HG03442 (cell line): ENCODE data around the gene HYAL1.
"Not testable (repeated sequence)": the region's sequence is repeated elsewhere in the genome, so short reads cannot be mapped to it uniquely, and the experiment has no call there.

Source experiments
- ATAC-seq: cut with Tn5 transposase; IDR thresholded peaks from one replicate; pipeline ENCODE4 v1.9.1; 2021; ENCODE audit warnings: mild to moderate bottlenecking, moderate library complexity; ENCODE audit not compliant: unreplicated experiment

The HYAL1 gene

GRCh38 chr3:50263478-50264382 lies 39.6 kb downstream of the HYAL1 start:
- no peak for ATAC-seq

- ATAC-seq: no peak
These were observed 40.6 kb downstream of the HYAL1 start for GRCh38 chr3:50262778-50263177.

- not testable (repeated sequence) for ATAC-seq
These were observed 41.2 kb downstream of the HYAL1 start for GRCh38 chr3:50262200-50262599.

DNA sequence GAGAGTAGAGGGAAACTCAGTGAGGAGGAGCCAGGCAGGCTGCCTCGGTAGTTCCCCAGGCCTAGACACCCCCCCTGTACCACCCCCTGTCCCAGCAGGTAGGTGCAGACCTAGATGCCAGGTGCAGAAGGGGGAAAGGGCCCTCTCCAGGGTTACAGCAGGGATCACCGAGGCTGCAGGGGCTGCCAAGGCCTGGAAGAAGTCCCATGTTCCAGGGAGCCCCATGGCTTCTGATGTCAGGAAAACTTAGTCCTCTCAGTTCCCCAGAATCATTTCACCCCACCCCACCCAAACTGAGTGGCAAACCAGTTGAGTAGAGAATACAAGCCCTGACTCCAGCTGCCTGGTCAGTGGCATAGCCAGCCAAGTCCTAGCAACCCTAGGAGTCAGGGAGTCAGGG lies 41.9 kb downstream of the HYAL1 start:
- no peak for ATAC-seq

DNA sequence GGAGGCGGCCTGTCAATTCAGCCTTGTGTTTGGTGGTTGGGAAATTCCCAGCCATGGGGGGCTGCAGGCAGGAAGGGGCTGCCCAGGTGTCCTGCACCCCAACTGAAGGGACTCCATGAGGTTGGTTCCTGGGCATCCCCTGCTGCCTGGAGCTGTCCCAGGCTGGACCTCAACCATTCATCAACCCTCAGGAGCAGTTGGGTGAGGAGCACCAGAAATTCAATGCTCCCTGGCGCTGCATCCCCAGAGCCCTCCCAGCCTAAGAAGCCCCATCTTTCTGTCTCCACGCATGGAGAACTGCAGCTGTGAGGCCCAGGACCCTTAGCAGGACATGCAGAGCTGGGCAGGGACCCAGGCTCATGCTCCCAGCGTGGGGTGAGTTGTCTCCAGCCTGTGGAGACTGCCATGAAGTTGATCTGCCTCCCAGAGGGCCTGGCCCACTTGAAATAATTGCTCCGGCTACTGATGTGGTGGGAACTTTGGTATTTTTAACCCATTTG lies 42.4 kb downstream of the HYAL1 start:
- no peak for ATAC-seq

DNA sequence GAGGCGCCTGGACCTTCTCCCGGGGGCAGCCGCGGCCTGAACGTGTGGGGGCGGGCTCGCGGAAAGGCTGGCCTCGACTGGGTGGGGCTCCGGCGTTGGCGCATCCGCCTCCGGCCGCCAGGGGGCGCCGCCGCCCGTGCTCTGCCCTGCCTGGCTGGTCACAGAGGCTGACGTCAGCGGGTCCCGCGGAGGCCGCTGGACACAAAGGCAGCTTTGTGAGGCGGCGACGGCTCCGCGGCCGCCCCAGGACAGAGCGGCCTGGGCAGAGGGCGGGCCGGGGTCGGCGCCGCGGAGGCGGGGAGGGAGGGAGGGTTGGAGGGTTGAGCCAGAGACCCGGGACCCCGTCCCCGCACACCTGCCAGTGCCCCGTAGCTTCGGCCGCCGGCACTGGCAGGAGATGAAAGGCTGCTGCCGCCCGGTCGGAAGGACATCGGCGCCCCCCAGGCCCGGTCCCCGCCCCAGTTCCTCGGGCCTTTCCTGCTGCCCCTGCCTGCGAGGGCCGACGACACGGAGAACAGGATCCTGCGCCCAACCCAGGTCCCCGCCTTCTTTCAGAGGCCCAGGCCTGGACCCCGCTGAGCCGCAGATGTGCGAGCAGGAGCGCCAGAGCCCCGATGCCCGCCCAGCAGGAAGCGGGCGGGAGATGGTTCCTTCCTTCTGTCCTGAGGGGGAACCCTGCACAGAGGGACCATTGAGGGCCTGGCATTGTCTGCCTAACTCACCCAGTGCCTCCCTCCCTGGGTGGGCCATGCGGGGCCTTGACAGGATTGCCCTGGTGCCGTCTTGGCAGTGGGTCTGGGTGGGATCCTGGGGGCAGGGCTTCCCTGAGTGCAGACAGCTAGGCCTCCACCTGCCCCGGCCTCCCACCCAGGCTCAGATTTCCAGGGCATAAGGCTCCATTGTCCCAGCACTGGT lies 43.1 kb downstream of the HYAL1 start:
- peak; percentile 87 for ATAC-seq

DNA sequence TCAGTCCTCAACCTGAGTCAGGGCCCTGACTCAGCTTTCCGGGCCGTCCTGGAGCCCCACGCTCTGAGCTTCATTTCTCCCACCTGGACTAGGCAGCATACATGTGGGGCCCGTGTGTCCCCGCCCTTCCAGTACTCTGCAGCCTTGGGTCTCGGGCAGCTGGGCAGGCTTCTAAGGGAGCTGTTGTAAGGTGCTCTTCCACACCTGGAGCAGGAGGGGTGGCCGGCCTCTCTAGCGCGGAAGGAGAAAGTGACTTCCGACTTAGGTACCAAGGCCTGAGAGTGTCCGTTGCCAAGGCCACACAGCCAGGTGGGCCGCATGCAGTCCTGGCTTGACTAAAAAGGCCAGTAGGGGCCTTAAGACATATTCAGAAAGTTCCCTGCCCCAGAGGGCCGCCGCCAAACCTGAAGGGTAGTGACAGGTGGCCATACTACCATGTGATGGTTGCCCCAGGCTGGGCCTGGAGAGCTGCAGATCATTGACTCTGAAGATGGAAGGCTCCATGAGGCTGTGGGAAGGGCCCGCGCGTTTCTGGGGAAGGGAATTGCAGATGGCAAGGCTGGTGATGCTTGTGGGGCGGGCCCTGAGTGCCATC lies 43.8 kb downstream of the HYAL1 start:
- ATAC-seq: peak; percentile 17

GRCh38 chr3:50258979-50259378 lies 44.4 kb downstream of the HYAL1 start:
- ATAC-seq: no peak

DNA sequence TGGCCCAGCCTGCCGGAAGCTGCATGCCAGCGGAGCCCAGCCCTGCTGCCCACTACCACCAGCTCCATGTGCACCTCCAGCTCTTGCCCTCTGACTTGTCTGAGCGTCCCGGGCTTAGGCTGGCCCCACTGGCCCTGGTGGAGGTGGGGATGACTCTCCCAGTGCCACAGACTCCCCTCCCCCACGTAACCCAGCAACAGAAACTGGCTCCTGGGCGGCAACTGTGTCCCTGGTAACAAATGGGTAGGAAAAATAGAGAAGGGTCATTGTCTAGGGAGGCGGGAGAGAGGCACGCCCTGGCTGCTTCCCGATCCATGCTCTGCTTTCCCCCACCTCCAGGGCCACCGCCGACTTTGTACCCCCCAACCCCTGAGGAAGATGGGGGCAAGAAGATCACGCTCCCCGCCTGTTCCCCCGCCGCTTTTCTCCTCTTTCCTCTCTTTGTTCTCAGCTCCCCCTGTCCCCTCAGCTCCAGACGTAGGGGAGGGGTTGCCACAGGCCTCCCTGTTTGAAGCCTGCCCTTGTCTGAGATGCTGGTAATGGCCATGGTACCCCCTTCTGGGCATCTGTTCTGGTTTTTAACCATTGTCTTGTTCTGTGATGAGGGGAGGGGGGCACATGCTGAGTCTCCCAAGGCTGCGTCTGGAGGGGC lies 45.2 kb downstream of the HYAL1 start:
- ATAC-seq: no peak

GRCh38 chr3:50256978-50257890 lies 46.1 kb downstream of the HYAL1 start:
- no peak for ATAC-seq

- no peak for ATAC-seq
These were observed 48.1 kb downstream of the HYAL1 start for GRCh38 chr3:50255251-50255615.

DNA sequence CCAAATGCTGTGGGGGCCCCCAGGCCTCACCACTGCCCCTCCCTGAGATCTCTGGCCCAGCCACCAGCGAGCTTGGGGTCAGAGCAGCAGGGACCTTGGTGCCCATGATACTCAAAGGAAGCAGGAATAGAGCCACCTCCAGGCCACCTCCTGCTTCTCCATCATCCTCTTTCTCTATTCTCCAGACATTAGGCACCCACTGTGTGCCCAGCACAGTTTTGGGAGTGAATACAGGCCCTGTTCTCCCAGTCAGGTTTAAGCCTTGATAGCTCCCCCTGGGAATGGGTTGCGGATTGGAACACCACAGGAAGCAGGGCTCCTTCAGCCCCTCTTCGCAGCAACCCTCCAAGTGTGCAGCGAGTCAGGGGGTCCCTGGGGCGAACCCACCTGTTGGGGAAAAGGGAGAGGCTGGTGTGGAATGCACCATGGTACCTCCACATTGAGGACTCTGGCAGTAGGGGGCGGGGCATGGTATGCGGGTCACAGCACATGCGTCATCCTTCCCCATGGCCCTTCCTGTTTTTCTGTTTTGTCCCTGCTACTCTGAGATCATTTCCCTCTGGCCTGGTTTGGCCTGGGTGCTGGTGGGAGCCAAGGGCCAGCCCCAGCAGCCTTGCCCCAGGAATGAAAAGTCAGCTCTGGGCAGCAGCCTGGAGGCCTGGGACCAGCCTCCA lies 48.7 kb downstream of the HYAL1 start:
- no peak for ATAC-seq

GRCh38 chr3:50251220-50251619 lies 52.2 kb downstream of the HYAL1 start:
- no peak for ATAC-seq

DNA sequence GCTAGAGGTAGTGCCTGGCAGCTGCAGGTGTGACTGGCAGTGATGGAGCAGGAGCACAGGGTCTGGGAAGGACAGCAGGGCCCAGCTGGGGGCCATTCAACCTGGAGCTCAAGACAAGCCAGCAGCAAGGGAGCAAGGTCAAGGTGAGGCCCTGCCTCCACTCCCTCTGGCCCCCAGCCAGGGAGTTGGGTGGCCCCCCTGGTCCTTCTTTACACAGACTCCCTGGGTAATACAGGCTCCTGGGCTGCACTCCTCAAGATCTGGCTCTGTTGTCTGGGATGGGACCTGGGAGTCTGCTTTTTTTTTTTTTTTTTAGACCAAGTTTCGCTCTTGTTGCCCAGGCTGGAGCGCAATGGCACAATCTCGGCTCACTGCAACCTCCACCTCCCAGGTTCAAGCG lies 52.9 kb downstream of the HYAL1 start:
- no peak for ATAC-seq
